Tibial artery (tissue), 4 donors: ENCODE measurements around the gene MYRFL.

Experiments
- DNase-seq, 2 donors: peaks; one replicate each; pipeline ENCODE4 v3.0.0-alpha.2; 2019
- H3K27ac ChIP-seq, 2 donors: fragments of 200-600 bp; sonication (generic) in 1 of 2; 1 replicate in 1 of 2; 2 replicates in 1 of 2; pipeline ENCODE4 v1.5.1; 2018 to 2019; ENCODE audit warnings: mild to moderate bottlenecking in 1 of 2
- H3K27me3 ChIP-seq, 2 donors: fragments of 200-600 bp; sonication (generic) in 1 of 2; one replicate each; pipeline versions ENCODE4 v1.5.1 to v1.6.0; 2016 to 2019
- H3K36me3 ChIP-seq, 3 donors: fragments of 200-600 bp; sonication (generic) in 2 of 3; one replicate each; pipeline ENCODE4 v1.5.1; 2016 to 2019; ENCODE audit warnings: mild to moderate bottlenecking in 2 of 3
- H3K4me1 ChIP-seq, 4 donors: fragments of 200-600 bp; sonication (generic) in 2 of 4; 1 replicate in 3 of 4; 2 replicates in 1 of 4; pipeline ENCODE4 v1.5.1; 2016 to 2019
- H3K4me3 ChIP-seq, 2 donors: fragments of 200-600 bp; sonication (generic) in 1 of 2; 1 replicate in 1 of 2; 2 replicates in 1 of 2; pipeline ENCODE4 v1.5.1; 2018 to 2019; ENCODE audit warnings: mild to moderate bottlenecking in 2 of 2
- H3K9me3 ChIP-seq, 3 donors: fragments of 200-600 bp; sonication (generic) in 1 of 3; one replicate each; pipeline ENCODE4 v1.5.1; 2016 to 2019
- CTCF ChIP-seq, 2 experiments: fragments of 200-600 bp in 1 of 2; fragments of 450-650 bp in 1 of 2; IDR thresholded peaks; one replicate each; pipeline ENCODE4 v1.5.1; 2017 to 2019; ENCODE audit warnings: antibody characterized with exemption in 2 of 2, mild to moderate bottlenecking in 1 of 2, moderate library complexity in 1 of 2
- intact Hi-C: fragments of 100-400 bp; cut with DNase I; formaldehyde crosslinking; loops from one replicate; pipeline ENCODE4 v1.15.0; 2023; ENCODE audit warnings: low total_unique reads

The MYRFL gene

GRCh38 chr12:70002097-70002911 is 177.3 kb downstream of the MYRFL start:
- H3K4me3 ChIP-seq = no peak overlapping the region
- H3K27me3 ChIP-seq = no peaks in the 10 kb centered on the region
- intact Hi-C loops = no loop called here
- H3K9me3 ChIP-seq = peaks cover 0 to 12% (median 0%) of the 10 kb centered on the region in 3 donors
- peak overlapping the region; percentile 70 to 71 for H3K27ac ChIP-seq
- peaks cover 0 to 36% (median 14%) of the 10 kb centered on the region in 4 donors for H3K4me1 ChIP-seq
- DNase-seq = no peak
- H3K36me3 ChIP-seq = no peaks in the 10 kb centered on the region
- TF ChIP-seq CTCF (IDR thresholded peaks at IDR 0.05) = no peak

GRCh38 chr12:70002912-70003255 is 177.9 kb downstream of the MYRFL start:
- no peak overlapping the region for H3K4me3 ChIP-seq
- intact Hi-C loops = no loop called here
- H3K4me1 ChIP-seq = peaks cover 0 to 30% (median 14%) of the 10 kb centered on the region in 4 donors
- no peak for DNase-seq
- H3K27ac ChIP-seq = peak overlapping the region; percentile 70 to 71
- H3K27me3 ChIP-seq = no peaks in the 10 kb centered on the region
- TF ChIP-seq CTCF (IDR thresholded peaks at IDR 0.05) = no peak
- no peaks in the 10 kb centered on the region for H3K36me3 ChIP-seq
- peaks cover 0 to 17% (median 0%) of the 10 kb centered on the region in 3 donors for H3K9me3 ChIP-seq

GRCh38 chr12:70005864-70006618 is 181.0 kb downstream of the MYRFL start:
- Histone ChIP-seq H3K9me3 (peaks cover 0 to 25% (median 8%) of the 10 kb centered on the region in 3 donors), H3K27ac (no peak overlapping the region), H3K36me3 (no peaks in the 10 kb centered on the region), H3K4me1 (peaks cover 0 to 18% (median 10%) of the 10 kb centered on the region in 4 donors), H3K27me3 (no peaks in the 10 kb centered on the region), H3K4me3 (no peak overlapping the region)
- TF ChIP-seq CTCF (IDR thresholded peaks at IDR 0.05) = no peak
- DNase-seq = no peak
- intact Hi-C loops = no loop called here

- TF ChIP-seq CTCF (IDR thresholded peaks at IDR 0.05) = no peak
- no peaks in the 10 kb centered on the region for H3K27me3 ChIP-seq
- DNase-seq = no peak
- intact Hi-C loops = no loop called here
- peaks cover 0 to 25% (median 8%) of the 10 kb centered on the region in 3 donors for H3K9me3 ChIP-seq
- H3K4me1 ChIP-seq = peaks cover 0 to 17% (median 10%) of the 10 kb centered on the region in 4 donors
- H3K4me3 ChIP-seq = no peak overlapping the region
- no peaks in the 10 kb centered on the region for H3K36me3 ChIP-seq
- no peak overlapping the region for H3K27ac ChIP-seq
These were observed 181.6 kb downstream of the MYRFL start for GRCh38 chr12:70006619-70006973.

GRCh38 chr12:70007687-70008086 is 182.7 kb downstream of the MYRFL start:
- no peak for TF ChIP-seq CTCF (IDR thresholded peaks at IDR 0.05)
- Histone ChIP-seq H3K36me3 (no peaks in the 10 kb centered on the region), H3K27ac (no peak overlapping the region), H3K9me3 (peaks cover 0 to 25% (median 8%) of the 10 kb centered on the region in 3 donors), H3K27me3 (no peaks in the 10 kb centered on the region), H3K4me1 (peaks cover 0 to 6% (median 4%) of the 10 kb centered on the region in 4 donors), H3K4me3 (no peak overlapping the region)
- no peak for DNase-seq
- intact Hi-C loops = no loop called here
